Activated T-cell treated with anti-CD3 and anti-CD28 coated beads for 4 hours (primary cell): ENCODE results near the gene CD276.

Experiments
- DNase-seq: peaks from one replicate; pipeline ENCODE4 v3.0.0-alpha.2; 2020

Gene CD276

GRCh38 chr15:73749971-73750370, 65.8 kb downstream of the CD276 start:
- no peak for DNase-seq

GRCh38 chr15:73750438-73750837, 66.3 kb downstream of the CD276 start:
- no peak for DNase-seq

GRCh38 chr15:73750951-73751350, 66.8 kb downstream of the CD276 start:
- no peak for DNase-seq

- DNase-seq: no peak
Observed at GRCh38 chr15:73751511-73751898, 67.3 kb downstream of the CD276 start.

- DNase-seq: no peak
Observed at GRCh38 chr15:73751899-73752805, 68.0 kb downstream of the CD276 start.

- DNase-seq: no peak
Observed at GRCh38 chr15:73752806-73753193, 68.6 kb downstream of the CD276 start.

- DNase-seq: no peak
Observed at GRCh38 chr15:73753250-73754130, 69.3 kb downstream of the CD276 start, which contains the start of gene INSYN1. Gene INSYN1 (minus strand): TSS chr15:73753351. CDS start chr15:73751130, 2,221 bp downstream.

GRCh38 chr15:73754461-73754860, 70.3 kb downstream of the CD276 start:
- DNase-seq: no peak

GRCh38 chr15:73755481-73755880, 71.3 kb downstream of the CD276 start:
- DNase-seq: no peak

- DNase-seq: no peak
Observed at GRCh38 chr15:73755946-73756345, 71.8 kb downstream of the CD276 start.

- no peak for DNase-seq
Observed at GRCh38 chr15:73756390-73756789, 72.2 kb downstream of the CD276 start.

- DNase-seq: no peak
Observed at GRCh38 chr15:73756947-73757513, 72.8 kb downstream of the CD276 start.

GRCh38 chr15:73757571-73757970, 73.4 kb downstream of the CD276 start:
- no peak for DNase-seq

- no peak for DNase-seq
Observed at GRCh38 chr15:73758461-73758860, 74.3 kb downstream of the CD276 start.

GRCh38 chr15:73760330-73761329, 76.4 kb downstream of the CD276 start:
- no peak for DNase-seq

- DNase-seq: no peak
Observed at GRCh38 chr15:73763931-73764330, 79.7 kb downstream of the CD276 start.
